Adrenal gland (tissue), 5 donors: ENCODE results near the gene BRIP1.

Experiments used
- POLR2A ChIP-seq, 2 donors: fragments of 450-650 bp; IDR thresholded peaks; one replicate each; pipeline ENCODE4 v1.6.1; 2017; ENCODE audit warnings: antibody characterized with exemption in 2 of 2, mild to moderate bottlenecking in 2 of 2, moderate library complexity in 1 of 2
- TF ChIP-seq, protein P1 (sequence below), 6 experiments: fragments of 450-650 bp in 4 of 6; fragments of 200-600 bp in 2 of 6; sonication (generic) in 1 of 6; IDR thresholded peaks; 1 replicate in 5 of 6; 2 replicates in 1 of 6; pipeline versions ENCODE4 v1.5.1 to v1.8.0; 2016 to 2021; ENCODE audit warnings: antibody characterized with exemption in 6 of 6, mild to moderate bottlenecking in 2 of 6, moderate library complexity in 1 of 6
- donor health status: DM: no; HTN: no; CAD: no.

DNA sequence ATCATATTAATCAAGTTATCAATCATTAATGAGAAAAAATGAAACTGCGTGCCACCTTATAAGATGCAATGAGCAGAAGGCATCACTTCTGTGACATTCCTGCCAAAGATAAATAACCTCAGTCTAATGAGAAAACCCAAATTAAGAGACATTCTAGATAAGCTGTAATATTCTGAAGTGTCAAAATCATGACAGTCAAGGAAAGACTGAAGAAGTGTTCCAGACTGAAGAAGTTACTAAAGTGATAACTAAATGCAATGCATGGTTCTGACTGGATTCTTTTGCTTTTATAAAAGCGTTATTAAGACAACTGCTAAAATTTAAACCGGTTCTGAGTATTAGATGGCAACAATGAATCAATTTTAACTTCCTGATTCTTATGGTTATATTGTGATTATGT lies 30.9 kb downstream of the BRIP1 start:
- TF ChIP-seq, protein P1, sequence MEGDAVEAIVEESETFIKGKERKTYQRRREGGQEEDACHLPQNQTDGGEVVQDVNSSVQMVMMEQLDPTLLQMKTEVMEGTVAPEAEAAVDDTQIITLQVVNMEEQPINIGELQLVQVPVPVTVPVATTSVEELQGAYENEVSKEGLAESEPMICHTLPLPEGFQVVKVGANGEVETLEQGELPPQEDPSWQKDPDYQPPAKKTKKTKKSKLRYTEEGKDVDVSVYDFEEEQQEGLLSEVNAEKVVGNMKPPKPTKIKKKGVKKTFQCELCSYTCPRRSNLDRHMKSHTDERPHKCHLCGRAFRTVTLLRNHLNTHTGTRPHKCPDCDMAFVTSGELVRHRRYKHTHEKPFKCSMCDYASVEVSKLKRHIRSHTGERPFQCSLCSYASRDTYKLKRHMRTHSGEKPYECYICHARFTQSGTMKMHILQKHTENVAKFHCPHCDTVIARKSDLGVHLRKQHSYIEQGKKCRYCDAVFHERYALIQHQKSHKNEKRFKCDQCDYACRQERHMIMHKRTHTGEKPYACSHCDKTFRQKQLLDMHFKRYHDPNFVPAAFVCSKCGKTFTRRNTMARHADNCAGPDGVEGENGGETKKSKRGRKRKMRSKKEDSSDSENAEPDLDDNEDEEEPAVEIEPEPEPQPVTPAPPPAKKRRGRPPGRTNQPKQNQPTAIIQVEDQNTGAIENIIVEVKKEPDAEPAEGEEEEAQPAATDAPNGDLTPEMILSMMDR (IDR thresholded peaks at IDR 0.05): no peak
- TF ChIP-seq POLR2A (IDR thresholded peaks at IDR 0.05): no peak
